OCI-LY3 (cell line): ENCODE measurements around the gene KBTBD4.
A peak's percentile ranks its signal among the peaks of the same experiment; 100 is the strongest.

Source experiments
- H2AFZ ChIP-seq: fragments of 200-600, 300-600 bp; shearing (Covaris generic); 2 replicates; pipeline ENCODE4 v1.6.0; 2014; ENCODE audit warnings: antibody characterized with exemption, low read depth, low read length
- H3K27ac ChIP-seq: fragments of 200-600, 300-600 bp; sonication (generic); 2 replicates; pipeline ENCODE4 v1.5.1; 2014; ENCODE audit warnings: mild to moderate bottlenecking, low read length, moderate library complexity, mixed read lengths
- H3K27me3 ChIP-seq: fragments of 200-600, 300-600 bp; sonication (generic); 2 replicates; pipeline ENCODE4 v1.6.1; 2014; ENCODE audit warnings: low read depth, low read length, mixed read lengths
- H3K36me3 ChIP-seq: fragments of 200-600, 300-600 bp; sonication (generic); replicated peaks from 2 replicates; pipeline ENCODE3; 2014; ENCODE audit warnings: low read depth, low read length, mixed read lengths
- H3K4me1 ChIP-seq: fragments of 300-600, 200-600 bp; sonication (generic); 2 replicates; pipeline ENCODE4 v1.6.1; 2014; ENCODE audit warnings: low read length, mixed read lengths
- H3K4me2 ChIP-seq: fragments of 200-600, 300-600 bp; sonication (generic); 2 replicates; pipeline ENCODE4 v1.6.1; 2014; ENCODE audit warnings: low read length, mixed read lengths
- H3K4me3 ChIP-seq: fragments of 300-600, 200-600 bp; sonication (generic); 2 replicates; pipeline ENCODE4 v1.5.1; 2014; ENCODE audit warnings: antibody characterized with exemption, mild to moderate bottlenecking, low read length, moderate library complexity
- H3K79me2 ChIP-seq: fragments of 300-600, 200-600 bp; shearing (Covaris generic); 2 replicates; pipeline ENCODE4 v1.6.1; 2014; ENCODE audit warnings: mild to moderate bottlenecking, low read length, mixed read lengths
- H3K9ac ChIP-seq: fragments of 300-600, 200-600 bp; shearing (Covaris generic); 2 replicates; pipeline ENCODE4 v1.6.0; 2014; ENCODE audit warnings: mild to moderate bottlenecking, low read length, moderate library complexity
- H3K9me3 ChIP-seq: fragments of 200-600, 300-600 bp; shearing (Covaris generic); 2 replicates; pipeline ENCODE4 v1.6.1; 2014; ENCODE audit warnings: low read length, mixed read lengths; ENCODE audit not compliant: insufficient read depth
- H4K20me1 ChIP-seq: fragments of 200-600, 300-600 bp; sonication (generic); 2 replicates; pipeline ENCODE4 v1.6.1; 2016; ENCODE audit warnings: low read length, mixed read lengths; ENCODE audit not compliant: insufficient read depth
- EZH2phosphoT487 ChIP-seq: fragments of 200-600 bp; shearing (Covaris generic); IDR thresholded peaks from 2 replicates; pipeline ENCODE4 v1.6.1; 2018; ENCODE audit warnings: antibody characterized with exemption, mixed run types, low read depth
- TF ChIP-seq, protein P1 (sequence below): fragments of 200-600, 300-600 bp; sonication (generic); IDR thresholded peaks from 2 replicates; pipeline ENCODE4 v1.5.1; 2014; ENCODE audit warnings: antibody characterized with exemption, low read length, low read depth

Gene KBTBD4

DNA sequence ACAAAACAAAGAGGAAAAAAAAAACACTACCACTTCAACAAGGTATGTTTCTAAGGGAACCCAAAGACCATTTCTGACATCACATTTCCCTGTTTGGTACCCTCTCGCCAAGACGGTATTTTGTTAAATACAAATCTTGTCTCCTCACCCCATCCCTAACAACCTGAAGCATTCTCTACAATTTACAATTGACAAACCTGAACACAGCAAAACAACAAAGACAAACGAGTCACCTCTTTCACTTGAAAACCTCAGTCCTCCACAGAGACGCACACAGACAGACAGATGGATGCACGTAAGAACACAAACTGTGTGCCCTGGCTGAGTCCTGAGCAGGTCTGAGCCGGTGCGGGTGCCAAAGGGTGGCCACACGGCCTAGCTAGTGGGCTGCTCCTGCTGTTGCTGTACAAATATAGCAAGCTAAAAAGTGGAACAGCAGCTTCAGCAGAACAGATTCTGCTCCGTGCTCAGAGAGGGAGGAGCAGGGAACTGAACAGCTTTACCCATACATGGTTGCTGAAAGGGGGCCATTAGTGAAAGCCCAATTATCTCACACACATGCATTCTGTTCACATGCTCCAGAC lies 54.4 kb downstream of the KBTBD4 start:
- Histone ChIP-seq H3K27ac (peak overlapping the region; percentile 89), H3K9me3 (no peaks in the 10 kb centered on the region)

DNA sequence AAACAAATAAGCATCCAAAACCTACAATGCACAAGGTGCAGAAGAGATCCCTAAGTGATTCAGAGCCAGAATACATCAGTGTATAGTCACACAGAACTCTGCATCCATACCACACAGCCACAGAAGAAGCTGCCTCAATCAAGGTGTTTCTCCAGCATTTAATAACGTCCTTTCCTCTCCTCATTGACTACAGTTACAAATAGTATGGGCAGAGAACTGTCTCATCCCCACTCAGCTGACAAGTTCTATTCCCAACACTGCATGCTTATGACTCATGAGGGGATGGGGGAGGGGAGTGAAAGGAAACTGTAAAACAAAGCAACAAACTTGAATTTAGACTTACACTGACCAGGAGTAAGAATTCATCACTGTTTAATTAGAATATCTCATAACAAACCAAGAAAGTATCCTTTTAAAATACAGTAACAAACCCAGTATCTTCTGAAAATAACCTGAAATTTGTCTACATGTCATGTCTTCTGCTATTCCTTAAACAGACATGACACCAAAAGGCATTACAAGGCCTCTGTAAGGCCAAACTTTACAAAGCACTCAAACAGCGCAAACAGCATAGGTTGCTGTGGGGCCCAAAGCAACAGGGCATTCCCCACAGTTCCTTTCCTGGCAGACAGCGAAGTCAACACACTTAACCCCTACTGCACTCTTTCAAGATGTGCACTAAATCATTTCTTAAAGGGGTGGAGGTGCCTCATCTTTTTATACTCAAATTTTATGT lies 55.1 kb downstream of the KBTBD4 start:
- Histone ChIP-seq H3K4me3 (peak overlapping the region; percentile 75), H3K27me3 (no peaks in the 10 kb centered on the region), H3K4me1 (peaks cover 58% of the 10 kb centered on the region), H4K20me1 (peaks cover 48% of the 10 kb centered on the region), H3K4me2 (peak overlapping the region; percentile 95), H3K79me2 (peaks cover 100% of the 10 kb centered on the region), H3K27ac (peak overlapping the region; percentile 89), H2AFZ (no peak overlapping the region), H3K36me3 (no peaks in the 10 kb centered on the region), H3K9ac (peak overlapping the region; percentile 72), H3K9me3 (no peaks in the 10 kb centered on the region)
- no peak for TF ChIP-seq EZH2phosphoT487
- TF ChIP-seq, protein P1, sequence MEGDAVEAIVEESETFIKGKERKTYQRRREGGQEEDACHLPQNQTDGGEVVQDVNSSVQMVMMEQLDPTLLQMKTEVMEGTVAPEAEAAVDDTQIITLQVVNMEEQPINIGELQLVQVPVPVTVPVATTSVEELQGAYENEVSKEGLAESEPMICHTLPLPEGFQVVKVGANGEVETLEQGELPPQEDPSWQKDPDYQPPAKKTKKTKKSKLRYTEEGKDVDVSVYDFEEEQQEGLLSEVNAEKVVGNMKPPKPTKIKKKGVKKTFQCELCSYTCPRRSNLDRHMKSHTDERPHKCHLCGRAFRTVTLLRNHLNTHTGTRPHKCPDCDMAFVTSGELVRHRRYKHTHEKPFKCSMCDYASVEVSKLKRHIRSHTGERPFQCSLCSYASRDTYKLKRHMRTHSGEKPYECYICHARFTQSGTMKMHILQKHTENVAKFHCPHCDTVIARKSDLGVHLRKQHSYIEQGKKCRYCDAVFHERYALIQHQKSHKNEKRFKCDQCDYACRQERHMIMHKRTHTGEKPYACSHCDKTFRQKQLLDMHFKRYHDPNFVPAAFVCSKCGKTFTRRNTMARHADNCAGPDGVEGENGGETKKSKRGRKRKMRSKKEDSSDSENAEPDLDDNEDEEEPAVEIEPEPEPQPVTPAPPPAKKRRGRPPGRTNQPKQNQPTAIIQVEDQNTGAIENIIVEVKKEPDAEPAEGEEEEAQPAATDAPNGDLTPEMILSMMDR, result no peak

More for the DNA sequence above, 54.4 kb downstream of the KBTBD4 start:
- peak overlapping the region; percentile 72 for H3K9ac ChIP-seq
- H4K20me1 ChIP-seq, result peaks cover 54% of the 10 kb centered on the region
- H2AFZ ChIP-seq, result no peak overlapping the region
- H3K36me3 ChIP-seq, result no peaks in the 10 kb centered on the region
- H3K4me2 ChIP-seq, result peak overlapping the region; percentile 95
- no peak for TF ChIP-seq EZH2phosphoT487
- TF ChIP-seq, protein P1, result no peak
- peaks cover 52% of the 10 kb centered on the region for H3K4me1 ChIP-seq
- peaks cover 100% of the 10 kb centered on the region for H3K79me2 ChIP-seq
- peak overlapping the region; percentile 75 for H3K4me3 ChIP-seq
- no peaks in the 10 kb centered on the region for H3K27me3 ChIP-seq
